ENCODE results near the gene PRR23E.

The PRR23E gene

DNA sequence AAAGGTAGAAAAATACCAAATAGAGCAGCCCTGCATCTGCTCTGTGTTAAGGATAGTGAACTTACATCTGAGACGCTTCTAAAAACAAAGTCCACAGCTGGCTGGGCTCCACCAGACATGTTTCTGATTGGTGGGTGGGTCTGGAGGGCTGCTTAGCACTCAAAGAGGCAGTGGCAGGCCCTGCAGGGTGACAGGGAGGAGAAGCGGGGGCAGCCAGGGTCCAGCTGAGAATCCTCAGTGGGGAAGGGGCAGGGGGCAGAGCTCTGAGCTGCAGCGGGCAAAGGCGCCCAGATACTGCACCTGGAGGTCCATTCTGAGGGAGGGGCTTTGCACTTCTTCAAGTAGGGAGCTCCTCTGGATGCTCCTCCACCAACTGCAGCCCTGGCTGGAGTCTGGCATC lies 28.1 kb downstream of the PRR23E start:
- Histone ChIP-seq H3K4me3 (no peak overlapping the region), H3K27ac (no peak overlapping the region)

DNA sequence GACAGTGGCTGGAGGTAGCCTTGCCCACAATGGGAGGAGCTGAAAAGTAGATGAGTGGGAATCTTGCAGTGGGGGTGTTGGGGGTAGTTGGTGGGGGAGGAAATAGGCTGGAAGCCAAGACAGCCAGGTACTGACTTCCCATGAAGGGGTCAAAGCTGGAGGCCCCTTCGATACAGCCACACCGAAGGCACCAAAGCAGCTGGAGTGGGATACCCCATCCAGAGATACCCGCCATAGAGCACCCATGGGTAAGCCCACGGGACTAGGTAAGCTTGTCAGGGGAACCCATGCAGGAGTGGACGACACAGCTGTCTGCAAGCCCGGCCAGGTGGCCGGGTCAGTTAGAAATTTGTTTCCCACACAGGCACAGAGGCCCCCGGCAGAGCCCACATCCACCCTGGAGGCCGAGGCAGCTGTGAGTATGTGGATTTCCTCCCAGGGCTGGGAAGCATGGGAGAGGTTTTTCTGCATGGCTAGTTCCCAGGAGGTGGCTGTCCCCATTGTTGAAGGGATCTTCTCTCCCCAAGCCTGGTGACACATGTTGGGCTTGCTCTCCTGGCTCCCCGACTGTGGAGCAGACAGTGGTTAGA lies 28.6 kb downstream of the PRR23E start:
- H3K4me3 ChIP-seq, result no peak overlapping the region
- no peak overlapping the region for H3K27ac ChIP-seq

- H3K4me3 ChIP-seq, result no peak overlapping the region
Measured at GRCh38 chr3:127222163-127222562, 29.2 kb downstream of the PRR23E start.

DNA sequence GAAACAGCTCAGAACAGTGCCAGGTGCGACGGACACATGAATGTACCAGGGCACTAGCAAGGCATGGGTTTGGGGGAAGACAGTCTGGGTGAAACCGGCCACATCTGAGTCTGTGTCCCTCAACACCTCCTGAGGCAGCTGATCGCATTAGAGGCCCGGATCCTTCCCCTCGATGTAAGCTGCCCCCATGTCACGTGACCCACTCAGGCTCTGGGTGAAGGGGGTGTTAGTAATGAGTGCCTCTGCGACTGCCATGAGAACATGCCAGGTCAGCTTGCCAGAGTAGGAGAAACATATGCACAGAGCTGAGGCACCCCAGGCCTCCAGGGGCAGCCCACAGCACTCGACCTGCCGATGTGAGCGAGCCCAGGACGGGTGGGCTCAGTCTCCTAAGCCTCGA lies 29.7 kb downstream of the PRR23E start:
- Histone ChIP-seq H3K4me3 (no peak overlapping the region), H3K27ac (no peak overlapping the region)

More at GRCh38 chr3:127222163-127222562, 29.2 kb downstream of the PRR23E start:
- H3K27ac ChIP-seq, result no peak overlapping the region

GRCh38 chr3:127224118-127224517 lies 31.2 kb downstream of the PRR23E start:
- Histone ChIP-seq H3K4me3 (no peak overlapping the region), H3K27ac (no peak overlapping the region)

DNA sequence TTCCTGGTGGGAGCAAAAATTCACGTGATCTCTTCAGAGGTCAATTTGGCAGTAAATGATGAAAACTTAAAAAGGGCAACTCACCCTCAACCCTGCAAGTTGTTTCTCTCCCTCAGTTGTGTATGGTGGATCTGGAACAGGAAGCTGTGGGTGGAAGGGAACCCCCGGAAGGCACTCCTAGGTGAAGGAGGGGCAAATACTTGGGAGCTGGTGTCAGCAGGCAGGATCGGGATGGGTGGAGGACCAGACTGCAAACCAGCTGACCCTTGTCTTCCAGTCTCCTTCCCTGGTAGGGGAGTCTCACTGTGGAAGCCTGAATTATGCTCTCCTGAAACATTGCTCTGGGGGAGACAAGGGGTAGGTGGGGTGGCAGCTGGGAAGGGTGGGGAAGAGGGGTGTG lies 33.5 kb downstream of the PRR23E start:
- H3K4me3 ChIP-seq, result no peak overlapping the region
- H3K27ac ChIP-seq, result no peak overlapping the region

GRCh38 chr3:127226946-127227842 lies 34.3 kb downstream of the PRR23E start:
- Histone ChIP-seq H3K27ac (no peak overlapping the region), H3K4me3 (no peak overlapping the region)

GRCh38 chr3:127228866-127229265 lies 35.9 kb downstream of the PRR23E start:
- H3K27ac ChIP-seq, result no peak overlapping the region
- H3K4me3 ChIP-seq, result no peak overlapping the region

- Histone ChIP-seq H3K4me3 (no peak overlapping the region), H3K27ac (no peak overlapping the region)
Measured at GRCh38 chr3:127233371-127233770, 40.4 kb downstream of the PRR23E start.

GRCh38 chr3:127234778-127235177 lies 41.8 kb downstream of the PRR23E start:
- H3K4me3 ChIP-seq, result no peak overlapping the region
- H3K27ac ChIP-seq, result no peak overlapping the region

- Histone ChIP-seq H3K27ac (no peak overlapping the region), H3K4me3 (no peak overlapping the region)
Measured at GRCh38 chr3:127235706-127236105, 42.8 kb downstream of the PRR23E start.

- no peak overlapping the region for H3K27ac ChIP-seq
- H3K4me3 ChIP-seq, result no peak overlapping the region
Measured at GRCh38 chr3:127237835-127238234, 44.9 kb downstream of the PRR23E start.

DNA sequence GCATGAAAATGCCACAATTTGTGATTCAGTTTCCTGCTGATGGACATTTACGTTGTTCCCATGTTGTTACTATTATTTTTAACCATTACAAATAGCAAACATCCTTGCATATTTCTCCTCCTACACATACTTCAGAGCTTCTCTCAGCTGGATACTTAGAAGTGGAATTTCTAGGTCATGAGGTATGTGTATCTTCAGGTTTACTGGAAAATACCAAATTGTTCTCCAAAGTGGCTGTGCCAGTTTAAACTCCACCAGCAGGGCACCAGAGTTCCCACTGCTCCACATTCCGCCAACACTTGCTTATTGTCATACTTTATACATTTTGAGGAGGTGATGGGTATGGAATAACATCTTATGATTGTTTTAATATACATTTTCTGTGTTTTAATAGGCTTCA lies 45.7 kb downstream of the PRR23E start:
- H3K4me3 ChIP-seq, result no peak overlapping the region
- no peak overlapping the region for H3K27ac ChIP-seq

- H3K27ac ChIP-seq, result no peak overlapping the region
- H3K4me3 ChIP-seq, result no peak overlapping the region
Measured at GRCh38 chr3:127247292-127247691, 54.4 kb downstream of the PRR23E start.
